ENCODE measurements around the gene SHOC2.

SHOC2 gene

GRCh38 chr10:110976577-110976976 is 57.2 kb downstream of the SHOC2 start:
- peaks cover 86% of the 10 kb centered on the region for H3K79me2 ChIP-seq (ENCODE audit: low read length)

GRCh38 chr10:110977662-110978061 is 58.3 kb downstream of the SHOC2 start:
- Histone ChIP-seq H3K27ac (ENCODE audit: low read length) (no peak overlapping the region), H3K4me1 (ENCODE audit: low read length) (peaks cover 31% of the 10 kb centered on the region), H3K9me3 (ENCODE audit: insufficient read depth, low read length) (no peaks in the 10 kb centered on the region), H3K4me3 (ENCODE audit: low read length) (no peak overlapping the region), H3K79me2 (ENCODE audit: low read length) (peaks cover 80% of the 10 kb centered on the region), H3K4me2 (ENCODE audit: low read length) (no peak overlapping the region), H4K20me1 (ENCODE audit: insufficient read depth, low read length) (peaks cover 30% of the 10 kb centered on the region; the same call in 1 of the 2 replicates), H2AFZ (ENCODE audit: low read depth, low read length) (no peak overlapping the region), H3K9ac (ENCODE audit: low read length) (no peak overlapping the region), H3K36me3 (replicated peaks; ENCODE audit: low read depth, low read length) (peaks cover 5% of the 10 kb centered on the region), H3K27me3 (ENCODE audit: low read depth, low read length) (no peaks in the 10 kb centered on the region)
- TF ChIP-seq CTCF (IDR thresholded peaks at IDR 0.05; ENCODE audit: low read depth, low read length), result no peak
- TF ChIP-seq EZH2phosphoT487 (IDR thresholded peaks at IDR 0.05; ENCODE audit: low read depth), result no peak

More at GRCh38 chr10:110976577-110976976, 57.2 kb downstream of the SHOC2 start:
- H2AFZ ChIP-seq (ENCODE audit: low read depth, low read length), result no peak overlapping the region
- H4K20me1 ChIP-seq (ENCODE audit: insufficient read depth, low read length), result peaks cover 30% of the 10 kb centered on the region; the same call in 1 of the 2 replicates
- H3K9ac ChIP-seq (ENCODE audit: low read length), result no peak overlapping the region
- no peak overlapping the region for H3K4me3 ChIP-seq (ENCODE audit: low read length)
- H3K27ac ChIP-seq (ENCODE audit: low read length), result no peak overlapping the region
- H3K9me3 ChIP-seq (ENCODE audit: insufficient read depth, low read length), result no peaks in the 10 kb centered on the region
- H3K36me3 ChIP-seq (replicated peaks; ENCODE audit: low read depth, low read length), result peaks cover 5% of the 10 kb centered on the region
- peaks cover 39% of the 10 kb centered on the region for H3K4me1 ChIP-seq (ENCODE audit: low read length)
- H3K4me2 ChIP-seq (ENCODE audit: low read length), result no peak overlapping the region
- no peaks in the 10 kb centered on the region for H3K27me3 ChIP-seq (ENCODE audit: low read depth, low read length)
- TF ChIP-seq CTCF (IDR thresholded peaks at IDR 0.05; ENCODE audit: low read depth, low read length), result no peak

- peaks cover 82% of the 10 kb centered on the region for H3K79me2 ChIP-seq (ENCODE audit: low read length)
- H3K36me3 ChIP-seq (replicated peaks; ENCODE audit: low read depth, low read length), result peaks cover 5% of the 10 kb centered on the region
- no peaks in the 10 kb centered on the region for H3K9me3 ChIP-seq (ENCODE audit: insufficient read depth, low read length)
- H3K4me2 ChIP-seq (ENCODE audit: low read length), result no peak overlapping the region
- peaks cover 31% of the 10 kb centered on the region; the same call in 1 of the 2 replicates for H4K20me1 ChIP-seq (ENCODE audit: insufficient read depth, low read length)
- peaks cover 26% of the 10 kb centered on the region for H3K4me1 ChIP-seq (ENCODE audit: low read length)
- H3K4me3 ChIP-seq (ENCODE audit: low read length), result no peak overlapping the region
- no peak overlapping the region for H3K27ac ChIP-seq (ENCODE audit: low read length)
- H2AFZ ChIP-seq (ENCODE audit: low read depth, low read length), result no peak overlapping the region
- no peak for TF ChIP-seq EZH2phosphoT487 (IDR thresholded peaks at IDR 0.05; ENCODE audit: low read depth)
- no peak for TF ChIP-seq CTCF (IDR thresholded peaks at IDR 0.05; ENCODE audit: low read depth, low read length)
- no peaks in the 10 kb centered on the region for H3K27me3 ChIP-seq (ENCODE audit: low read depth, low read length)
- H3K9ac ChIP-seq (ENCODE audit: low read length), result no peak overlapping the region
These were observed 58.8 kb downstream of the SHOC2 start for GRCh38 chr10:110978204-110978603.

- peaks cover 83% of the 10 kb centered on the region for H3K79me2 ChIP-seq (ENCODE audit: low read length)
- no peak overlapping the region for H2AFZ ChIP-seq (ENCODE audit: low read depth, low read length)
These were observed 60.2 kb downstream of the SHOC2 start for GRCh38 chr10:110979611-110980010.

More at GRCh38 chr10:110979611-110980010, 60.2 kb downstream of the SHOC2 start:
- H3K4me2 ChIP-seq (ENCODE audit: low read length), result no peak overlapping the region
- peaks cover 38% of the 10 kb centered on the region for H4K20me1 ChIP-seq (ENCODE audit: insufficient read depth, low read length)
- H3K27ac ChIP-seq (ENCODE audit: low read length), result no peak overlapping the region
- H3K9ac ChIP-seq (ENCODE audit: low read length), result no peak overlapping the region
- H3K27me3 ChIP-seq (ENCODE audit: low read depth, low read length), result no peaks in the 10 kb centered on the region
- TF ChIP-seq CTCF (IDR thresholded peaks at IDR 0.05; ENCODE audit: low read depth, low read length), result no peak
- no peak for TF ChIP-seq EZH2phosphoT487 (IDR thresholded peaks at IDR 0.05; ENCODE audit: low read depth)
- H3K4me1 ChIP-seq (ENCODE audit: low read length), result peaks cover 20% of the 10 kb centered on the region
- no peak overlapping the region for H3K4me3 ChIP-seq (ENCODE audit: low read length)
- H3K36me3 ChIP-seq (replicated peaks; ENCODE audit: low read depth, low read length), result peaks cover 5% of the 10 kb centered on the region
- H3K9me3 ChIP-seq (ENCODE audit: insufficient read depth, low read length), result no peaks in the 10 kb centered on the region
